ENCODE results near the gene EBF4.

The EBF4 gene

DNA sequence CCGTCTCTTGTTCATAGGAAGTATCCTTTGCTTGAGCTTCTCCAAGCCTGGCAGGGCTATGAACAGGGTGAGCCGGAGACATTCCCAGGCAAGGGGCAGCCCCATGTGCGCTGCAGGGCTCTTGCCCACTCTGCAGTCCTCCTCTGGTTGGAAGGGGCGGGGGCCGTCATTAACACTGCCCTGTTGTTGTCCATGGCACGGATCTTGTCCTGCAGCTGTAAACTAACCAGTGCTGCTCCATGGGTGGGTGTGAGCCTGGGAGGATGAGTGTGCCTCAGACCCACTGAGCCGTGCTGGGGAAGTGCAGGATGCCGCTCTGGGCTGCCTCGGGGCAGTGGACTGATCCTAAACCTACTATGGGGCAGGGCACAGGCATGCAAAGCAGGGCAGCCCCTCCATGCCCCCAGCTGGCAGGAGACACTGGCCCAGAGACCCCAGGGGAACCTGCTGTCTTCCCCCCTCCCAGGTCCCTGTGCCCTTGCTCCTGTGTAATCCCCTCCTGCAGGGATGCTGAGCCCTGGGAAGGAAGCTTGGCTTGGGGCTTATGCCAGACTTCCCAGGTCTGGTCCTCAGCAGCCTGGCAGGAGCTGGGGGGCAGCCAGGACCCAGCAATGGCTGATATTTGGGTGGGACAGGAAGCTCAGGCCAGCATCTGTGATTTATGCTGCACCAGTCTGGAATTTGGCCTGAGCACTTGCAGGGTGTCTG, 8.5 kb downstream of the EBF4 start:
- no peak for DNase-seq

DNA sequence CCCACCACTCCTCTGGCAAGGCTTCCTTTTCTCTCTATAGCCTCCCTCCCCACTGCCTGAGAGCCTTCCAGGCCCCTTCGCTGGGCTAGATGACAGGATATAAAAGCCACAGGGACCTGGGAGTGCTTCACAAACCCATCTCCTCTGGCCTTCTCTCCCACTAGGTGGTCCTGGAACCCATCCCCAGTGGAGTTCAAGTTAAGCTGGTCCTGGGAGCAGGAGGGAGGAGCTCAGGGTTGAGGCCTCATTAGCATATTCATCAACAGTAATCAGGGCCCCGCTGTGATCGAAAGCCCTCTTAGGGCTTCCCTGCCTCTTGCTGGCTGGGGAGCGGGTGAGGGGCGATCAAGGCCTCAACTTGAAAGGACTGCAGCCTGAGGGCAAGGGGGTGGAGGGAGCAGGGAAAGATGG, 9.1 kb downstream of the EBF4 start:
- no peak for DNase-seq

DNA sequence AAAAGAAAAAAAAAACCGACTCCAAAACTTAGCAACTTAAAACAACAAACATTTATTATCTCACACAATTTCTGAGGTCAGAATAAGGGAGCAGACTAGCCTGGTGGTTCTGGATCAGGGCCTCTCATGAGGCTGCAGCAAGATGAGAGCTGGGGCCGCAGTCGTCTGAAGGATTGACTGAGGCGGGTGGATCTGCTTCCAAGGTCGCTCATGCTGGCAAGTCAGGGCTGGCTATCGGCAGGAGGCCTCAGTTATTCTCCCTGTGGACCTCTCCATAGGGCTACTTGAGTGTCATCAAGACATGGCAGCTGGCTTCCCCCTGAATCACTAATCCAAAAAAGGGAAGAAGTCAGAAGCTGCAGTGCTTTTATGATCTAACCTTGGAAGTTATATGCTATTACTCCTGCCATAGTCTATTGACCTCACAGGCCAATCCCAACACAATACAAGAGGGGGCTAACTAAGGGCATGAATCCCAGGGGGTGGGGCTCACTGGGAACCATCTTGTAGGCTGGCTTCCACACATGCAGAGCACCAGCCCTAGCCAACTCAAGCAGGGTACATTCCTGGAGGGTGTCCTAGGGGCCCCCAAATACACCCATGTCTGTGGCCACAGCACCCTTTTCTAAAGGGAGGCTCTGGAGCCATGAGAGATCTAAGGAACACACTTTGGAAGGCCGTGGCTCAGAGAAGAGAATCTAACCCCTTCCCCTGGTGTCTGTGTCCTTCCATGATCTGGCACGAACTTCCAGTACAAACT, 11.3 kb downstream of the EBF4 start:
- no peak for DNase-seq

DNA sequence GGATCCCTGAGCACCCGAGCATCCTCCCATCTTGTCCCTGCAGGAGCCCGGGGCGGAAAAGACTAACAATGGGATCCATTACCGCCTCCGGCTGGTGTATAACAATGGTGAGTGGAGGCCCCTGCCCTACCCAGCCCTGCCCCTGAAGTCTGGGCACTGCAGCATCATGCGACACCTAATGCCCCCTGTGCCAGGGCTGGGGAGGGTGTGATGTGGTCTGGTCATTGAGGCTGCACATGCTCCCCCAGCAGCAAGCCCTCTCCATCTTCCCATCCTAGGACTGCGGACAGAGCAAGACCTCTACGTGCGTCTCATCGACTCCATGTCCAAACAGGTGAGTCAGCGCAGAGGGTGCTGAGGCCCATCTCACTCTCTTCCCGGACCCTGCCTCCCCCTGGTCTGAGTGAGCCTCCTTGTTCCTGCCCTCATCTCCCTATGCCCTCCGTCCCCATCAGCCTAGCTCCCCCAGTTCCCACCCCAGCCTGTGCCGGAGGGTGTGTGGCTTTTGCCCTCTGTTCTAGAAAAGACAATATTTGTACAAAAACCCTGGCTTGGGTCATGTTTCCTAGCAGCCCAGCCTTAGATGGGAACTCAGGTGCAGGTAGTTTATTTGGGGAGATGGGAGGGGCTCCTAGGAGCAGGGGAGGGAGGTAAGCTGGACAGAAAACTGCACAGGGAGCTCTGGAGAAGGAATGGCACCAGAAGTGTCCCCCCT, 13.5 kb downstream of the EBF4 start:
- no peak for DNase-seq

DNA sequence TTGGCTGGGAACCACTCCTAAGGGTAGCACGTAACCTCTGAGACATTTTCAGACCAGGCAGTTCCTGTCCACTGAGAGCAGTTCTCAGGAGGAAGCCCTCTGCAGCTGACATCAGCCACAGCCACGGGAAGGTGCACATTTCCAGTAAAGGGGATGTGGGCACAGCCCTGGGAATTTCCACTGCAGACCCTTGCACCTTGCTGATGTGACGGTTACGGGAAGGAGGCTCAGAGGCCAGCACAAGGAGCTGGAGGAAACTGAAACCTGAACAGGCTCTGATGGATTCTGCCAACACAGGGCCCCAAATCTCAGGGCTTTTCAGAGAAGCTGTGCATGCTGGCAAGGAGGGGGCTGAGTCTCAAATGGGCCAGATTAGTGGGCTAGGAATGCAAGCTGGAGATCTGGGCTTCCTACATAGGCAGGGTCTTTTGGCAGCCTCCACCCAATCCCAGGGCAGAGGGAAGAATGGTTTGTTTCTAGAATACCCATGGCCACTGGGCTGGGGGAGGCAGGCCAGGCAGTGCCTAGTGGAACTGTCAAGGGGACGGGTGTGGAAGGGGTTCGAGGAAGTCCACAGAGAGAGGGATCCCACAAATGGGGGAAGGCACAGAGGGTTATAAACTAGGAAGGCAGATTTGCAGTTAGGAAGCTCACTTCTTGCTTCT, 14.2 kb downstream of the EBF4 start:
- DNase-seq: no peak

DNA sequence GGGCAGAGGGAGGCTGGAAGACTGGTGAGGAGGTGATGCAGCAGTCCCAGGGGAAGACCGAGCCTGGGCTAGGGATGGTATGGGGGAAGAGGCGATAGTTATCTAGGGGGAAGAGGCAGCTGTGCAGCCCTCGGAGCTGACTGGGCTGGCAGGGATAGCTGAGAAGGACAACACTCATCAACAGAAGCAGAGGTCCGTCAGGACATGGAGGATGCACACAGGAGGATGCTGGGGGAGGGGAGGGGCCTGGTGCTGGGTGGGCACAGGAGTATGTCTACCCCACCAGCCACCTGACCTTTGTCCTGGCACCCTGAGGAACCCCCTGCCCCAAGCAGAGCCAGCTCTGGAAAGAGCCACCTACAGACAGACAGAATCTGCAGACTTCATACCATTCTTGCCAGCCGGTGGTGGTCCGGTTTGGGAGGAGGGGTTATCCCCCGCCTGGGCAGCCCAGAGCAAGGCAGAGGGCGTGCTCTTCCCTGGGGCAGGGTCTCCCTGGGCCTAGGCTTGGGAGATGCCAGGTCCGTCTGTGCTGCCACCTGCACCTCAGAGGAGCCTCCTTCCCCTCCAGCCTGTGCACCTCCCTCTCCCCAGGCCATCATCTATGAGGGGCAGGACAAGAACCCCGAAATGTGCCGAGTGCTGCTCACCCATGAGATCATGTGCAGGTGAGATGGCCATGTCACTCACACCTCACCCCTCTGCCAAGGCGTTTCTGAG, 14.9 kb downstream of the EBF4 start:
- no peak for DNase-seq

DNA sequence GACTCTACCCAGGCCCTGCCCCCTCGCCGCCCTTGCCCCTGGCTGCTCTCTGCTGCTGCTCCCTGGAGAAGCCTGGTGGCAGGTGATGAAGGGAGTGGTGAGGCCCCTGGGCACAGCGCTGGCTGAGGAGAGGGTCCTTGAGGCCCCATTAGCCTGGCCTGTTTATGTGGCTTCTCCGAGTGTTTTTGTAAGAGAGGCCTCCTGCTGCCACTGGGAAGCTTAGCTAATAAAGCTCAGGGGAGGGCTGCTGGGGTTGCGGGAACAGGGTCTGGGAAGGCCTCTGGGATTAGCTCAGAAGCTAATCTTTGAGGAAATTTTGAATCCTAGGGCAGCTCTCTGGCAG, 15.5 kb downstream of the EBF4 start:
- no peak for DNase-seq

DNA sequence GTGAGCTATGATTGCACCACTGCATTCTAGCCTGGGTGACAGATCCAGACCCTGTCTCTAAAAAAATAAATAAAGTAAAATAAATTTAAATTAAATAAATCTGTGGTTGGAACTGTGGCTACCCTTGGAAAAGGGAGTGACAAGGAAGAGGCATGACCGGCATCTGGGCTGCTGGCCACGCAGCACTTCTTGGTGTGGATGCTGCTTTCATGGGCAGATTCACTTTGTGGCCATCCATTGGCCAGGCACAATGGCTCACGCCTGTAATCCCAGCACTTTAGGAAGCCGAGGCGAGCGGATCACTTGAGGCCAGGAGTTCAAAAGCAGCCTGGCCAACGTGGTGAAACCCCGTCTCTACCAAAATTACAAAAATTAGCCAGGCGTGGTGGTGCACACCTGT, 16.1 kb downstream of the EBF4 start:
- DNase-seq: no peak

DNA sequence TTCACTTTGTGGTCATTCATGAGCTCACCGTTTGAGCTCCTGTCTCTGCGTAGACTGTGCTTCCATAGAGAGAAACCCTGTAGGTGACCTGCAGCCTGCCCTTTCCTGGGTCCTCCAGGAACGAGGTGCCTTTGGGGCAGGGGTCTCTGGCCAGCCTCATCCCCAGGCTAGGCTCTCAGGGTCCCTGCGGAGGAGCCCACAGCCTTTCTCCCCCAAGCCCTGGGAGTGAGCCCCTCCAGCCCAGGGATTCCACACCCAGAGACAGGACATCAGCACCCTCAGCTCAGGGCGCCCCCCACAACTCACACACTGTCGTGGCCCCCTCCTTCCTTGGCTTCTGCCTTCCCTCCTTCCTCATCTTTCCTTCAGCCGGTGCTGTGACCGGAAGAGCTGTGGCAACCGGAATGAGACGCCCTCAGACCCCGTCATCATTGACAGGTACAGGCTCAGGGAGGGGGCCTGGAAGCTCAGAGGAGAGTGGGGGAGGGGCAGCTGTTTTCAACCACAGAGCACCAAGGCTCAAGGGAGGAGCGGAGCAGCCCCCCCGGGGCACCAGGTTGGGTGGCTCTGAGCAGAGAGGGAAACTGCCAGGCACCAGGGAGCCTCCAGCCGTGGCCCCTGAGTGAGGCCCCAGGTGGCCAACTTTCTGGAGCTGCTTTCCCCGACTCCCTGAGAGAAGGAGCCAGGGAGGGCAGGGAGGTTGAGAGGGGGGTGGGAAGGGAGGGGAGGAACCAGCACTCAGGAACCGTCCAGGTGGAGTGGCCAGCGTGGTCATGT, 16.8 kb downstream of the EBF4 start:
- DNase-seq: no peak

DNA sequence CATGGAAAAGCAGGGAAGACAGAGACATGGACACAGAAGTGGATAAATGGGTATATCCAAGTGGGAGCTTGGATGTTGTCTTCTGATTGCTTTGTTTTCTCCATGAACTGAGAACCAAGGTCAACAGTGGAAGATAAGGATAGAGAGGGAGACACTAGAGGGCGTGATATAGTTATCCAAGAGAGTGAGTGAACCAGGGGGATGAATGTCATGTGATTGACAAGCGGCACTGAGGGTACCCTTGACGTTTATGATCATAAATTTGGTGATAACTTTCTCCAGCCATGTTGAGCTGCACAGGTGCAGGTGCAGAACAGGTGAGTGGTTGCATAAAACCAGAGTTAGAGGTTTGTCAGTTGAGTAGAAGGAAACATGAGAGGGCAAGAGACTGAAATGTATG, 20.7 kb downstream of the EBF4 start:
- no peak for DNase-seq

DNA sequence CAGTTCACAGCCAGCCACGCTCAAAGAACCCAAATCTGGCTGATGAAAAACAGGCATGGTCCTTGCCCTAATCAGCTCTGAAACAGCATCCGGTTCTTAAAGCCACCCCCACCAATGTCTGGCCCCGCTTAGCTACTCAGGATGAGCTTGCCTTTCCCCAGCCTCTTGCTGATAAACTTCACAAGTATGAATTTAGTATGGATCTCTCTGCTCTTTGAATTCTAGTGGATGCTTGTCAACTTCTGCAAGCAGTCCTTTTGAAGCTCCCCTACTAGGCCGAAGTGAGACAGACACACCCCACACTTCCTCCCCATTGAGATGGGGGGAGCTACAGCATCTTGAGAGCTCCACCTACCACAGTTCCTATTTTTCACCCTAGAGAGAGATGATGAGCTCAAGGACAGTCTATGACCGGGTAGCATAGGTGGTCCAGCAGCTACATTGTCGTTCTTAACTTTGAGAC, 36.7 kb downstream of the EBF4 start:
- DNase-seq: no peak

DNA sequence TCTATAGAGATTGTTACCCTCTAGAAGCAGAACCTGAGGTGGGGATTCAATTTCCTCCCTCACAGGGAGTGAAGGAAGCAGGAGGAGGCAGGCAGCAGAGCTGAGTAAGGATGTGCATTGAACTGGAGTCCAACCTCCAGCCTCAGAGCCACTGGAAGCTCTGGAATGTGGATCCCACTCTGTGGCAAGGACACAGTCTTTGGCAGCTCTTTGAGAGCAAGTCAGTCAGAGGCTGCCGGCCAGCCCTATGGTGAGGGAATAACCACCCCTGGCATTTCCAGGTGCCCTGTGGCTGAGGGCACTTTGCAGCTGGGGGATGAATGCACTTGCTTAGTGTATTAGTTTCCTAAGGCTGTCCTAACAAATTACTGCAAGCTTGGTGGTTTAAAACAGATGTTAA, 37.2 kb downstream of the EBF4 start:
- no peak for DNase-seq

DNA sequence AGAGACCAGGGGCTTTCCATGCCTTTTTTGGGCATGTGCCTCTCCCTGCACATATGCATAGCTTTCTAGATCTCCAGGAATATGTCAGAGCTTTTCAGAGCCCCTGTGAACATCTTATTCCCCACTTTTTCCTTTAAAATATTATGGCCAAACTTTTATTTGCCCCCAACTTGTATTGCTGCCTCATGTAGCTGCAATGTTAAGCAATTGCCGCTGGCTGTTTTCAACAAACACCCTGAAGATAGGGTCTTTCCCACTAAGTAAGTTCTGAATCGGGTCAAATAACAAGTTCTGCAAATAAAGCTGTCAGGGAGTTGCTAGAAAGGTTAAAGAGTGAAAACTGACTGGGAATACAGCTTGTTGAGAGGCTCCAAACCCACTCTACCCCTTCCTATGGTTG, 42.3 kb downstream of the EBF4 start:
- DNase-seq: no peak

DNA sequence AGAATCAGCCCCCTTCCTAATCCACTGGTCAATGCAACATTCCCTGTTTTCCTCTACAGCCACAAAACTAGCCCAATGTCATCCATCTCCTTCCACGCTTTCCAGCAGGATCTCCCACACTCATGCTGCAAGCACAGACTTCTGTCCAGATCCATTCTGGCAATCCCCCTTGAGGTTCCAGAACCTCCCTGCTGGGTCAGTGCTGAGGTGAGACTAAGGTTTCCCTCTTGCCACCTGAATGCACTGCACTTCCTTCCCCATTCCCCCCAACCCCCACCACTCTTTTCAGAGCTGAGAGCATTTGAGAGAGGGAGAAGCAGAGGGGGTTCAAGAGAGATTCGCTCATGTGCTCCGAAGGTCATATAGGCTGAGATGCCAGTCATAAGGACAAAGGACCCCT, 43.9 kb downstream of the EBF4 start:
- no peak for DNase-seq

DNA sequence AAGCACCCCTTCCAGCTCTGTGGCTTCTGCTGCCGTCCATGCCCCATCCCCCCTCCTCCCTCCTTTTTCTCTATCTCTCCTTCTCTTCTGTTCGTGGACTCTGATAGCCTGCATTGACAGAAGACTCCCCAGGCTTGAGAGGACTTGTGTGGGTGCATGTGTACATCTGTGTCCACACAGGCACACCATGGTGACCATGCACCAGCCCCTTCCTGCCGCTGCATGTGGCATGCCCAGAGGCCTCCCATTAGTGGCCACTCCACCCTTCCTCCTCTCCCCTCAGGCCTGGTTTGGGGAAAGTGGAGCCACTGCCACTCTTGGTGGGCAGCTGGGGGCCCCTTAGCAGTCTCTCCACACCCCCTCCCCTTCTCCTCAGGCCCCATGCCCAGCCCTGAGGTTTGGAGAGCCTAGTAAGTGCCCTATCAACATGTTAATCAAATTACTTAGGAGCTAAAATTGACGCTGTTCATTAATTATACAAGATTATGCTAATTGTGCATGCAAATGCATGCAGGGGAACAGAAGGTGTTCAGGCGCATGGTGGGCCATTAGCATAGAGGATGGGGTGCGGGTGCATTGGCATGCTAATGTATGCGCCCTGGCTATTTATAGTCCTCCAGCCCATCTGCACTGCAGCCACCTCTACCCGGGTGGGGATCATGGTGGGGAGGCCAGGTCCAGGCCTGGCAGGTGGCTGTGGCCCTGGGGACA, 45.9 kb downstream of the EBF4 start:
- no peak for DNase-seq

DNA sequence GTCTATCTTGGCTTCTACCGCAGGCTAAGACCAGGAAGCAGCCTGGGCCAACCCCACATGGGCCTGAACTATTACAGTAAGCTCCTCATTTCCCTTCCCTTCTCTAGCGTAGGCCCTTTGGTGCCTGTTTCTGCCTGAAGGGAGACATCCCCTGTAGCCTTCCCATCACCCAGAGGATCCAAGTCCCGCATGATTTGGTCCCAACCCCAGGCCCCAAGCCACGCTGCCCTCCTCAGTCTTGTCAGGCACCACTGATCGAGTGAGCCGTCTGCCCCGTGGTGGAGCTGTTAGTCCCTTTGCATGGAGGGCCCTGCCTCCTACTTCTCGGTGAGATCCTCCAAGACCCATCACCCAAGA, 46.4 kb downstream of the EBF4 start:
- no peak for DNase-seq

DNA sequence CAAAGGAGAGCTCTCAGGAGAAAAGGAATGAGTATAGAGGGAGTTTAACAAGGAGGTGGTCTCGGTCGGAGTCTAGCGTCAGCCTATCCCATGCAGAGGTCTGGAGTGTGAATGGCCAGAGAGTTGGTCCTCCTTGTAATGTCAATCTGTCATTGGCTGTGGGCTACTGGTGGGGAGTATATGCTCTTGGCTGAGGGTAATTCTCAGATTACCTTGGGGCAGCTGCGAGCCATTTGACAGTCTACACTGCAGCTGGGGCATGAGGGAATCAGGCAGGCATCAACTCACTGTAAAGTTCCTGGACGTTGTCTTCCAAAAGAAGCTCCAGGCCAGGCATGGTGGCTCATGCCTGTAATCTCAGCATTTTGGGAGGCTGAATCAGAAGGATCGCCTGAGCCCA, 48.1 kb downstream of the EBF4 start:
- DNase-seq: no peak

DNA sequence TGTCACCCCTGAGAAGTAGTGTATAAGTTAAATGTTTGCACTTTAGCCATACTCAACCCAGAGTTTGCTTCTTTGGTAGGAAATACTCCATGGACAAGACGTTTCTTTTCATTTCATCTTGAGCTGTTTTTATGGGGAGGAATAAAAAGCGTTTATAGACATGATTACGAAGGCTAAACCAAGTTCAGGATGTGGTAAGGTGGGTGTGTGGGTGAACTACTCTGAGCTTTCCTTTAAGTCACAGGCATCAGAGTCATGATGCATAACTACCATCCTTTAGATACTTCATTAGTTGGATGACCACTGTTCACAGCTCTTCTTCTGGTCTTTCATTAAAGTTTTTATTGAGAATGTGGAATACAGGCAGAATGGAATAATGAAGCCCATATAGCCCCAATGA, 48.9 kb downstream of the EBF4 start:
- DNase-seq: no peak

DNA sequence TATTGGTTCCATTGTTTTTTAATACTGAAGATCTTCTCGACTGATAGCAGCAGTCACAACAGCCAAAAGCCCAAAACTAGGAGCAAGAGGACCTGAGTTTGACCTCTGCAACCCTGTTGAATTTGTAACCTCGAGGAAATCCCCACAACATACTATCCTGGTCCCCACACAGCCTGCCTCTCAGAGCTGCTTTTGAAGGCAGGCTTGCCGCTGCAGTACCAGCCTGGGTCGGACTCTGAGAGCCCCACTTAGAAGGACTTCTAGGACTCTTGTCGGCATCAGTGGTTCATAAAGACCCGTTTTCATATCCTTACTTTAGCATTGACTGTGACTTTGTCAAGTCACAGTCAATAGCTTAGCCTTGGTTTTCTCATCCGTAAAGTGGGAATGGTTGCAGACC, 49.3 kb downstream of the EBF4 start:
- DNase-seq: no peak

DNA sequence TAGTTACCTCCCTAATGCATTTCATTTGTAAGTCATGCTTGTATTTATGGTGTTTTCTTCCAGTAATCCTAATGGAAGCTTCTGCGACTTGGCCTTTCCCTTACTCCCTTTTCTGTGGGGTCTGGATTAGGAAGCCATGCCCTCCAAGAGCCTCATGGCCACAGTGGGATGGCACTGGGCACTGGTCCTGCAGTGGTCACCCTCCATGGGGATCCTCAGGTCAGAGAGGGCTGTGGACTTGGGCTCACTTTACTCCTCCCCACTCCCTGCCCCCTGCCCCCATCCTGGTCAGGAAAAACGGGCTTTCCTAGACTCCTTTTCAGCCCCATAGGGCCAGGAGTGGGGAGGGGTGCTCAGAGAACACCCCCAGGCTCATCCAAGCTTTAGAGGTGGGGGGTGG, 49.9 kb downstream of the EBF4 start:
- no peak for DNase-seq

DNA sequence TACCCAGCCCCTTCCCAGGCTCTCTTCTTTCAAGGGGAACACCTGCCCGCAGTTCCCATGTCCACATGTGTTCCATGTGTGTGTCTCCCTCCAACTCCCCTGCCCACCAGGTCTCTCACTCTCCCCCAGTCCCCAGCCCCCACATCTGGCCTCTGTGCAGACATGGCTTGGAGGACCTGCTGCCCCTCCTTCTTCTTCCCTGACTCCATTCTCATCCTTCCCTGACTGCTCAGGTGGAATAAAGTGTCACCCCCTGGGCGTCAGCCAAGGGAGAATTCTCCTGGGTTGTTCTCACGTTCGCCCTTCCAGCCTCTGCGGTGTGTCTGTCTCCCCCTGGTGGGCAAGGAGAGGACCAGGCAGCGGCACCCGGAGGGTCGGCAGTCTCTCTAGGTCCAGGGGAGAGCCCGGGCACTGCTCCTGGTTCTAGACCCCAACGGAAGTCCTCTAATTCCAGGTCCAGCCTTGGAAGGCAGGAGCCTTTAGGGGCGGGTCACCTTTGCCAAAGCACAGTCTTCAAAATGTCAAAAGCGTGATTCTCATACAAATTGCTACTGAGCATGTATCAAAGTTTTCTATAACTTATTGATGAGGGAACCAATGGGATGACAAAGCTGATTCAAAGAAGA, 50.5 kb downstream of the EBF4 start:
- DNase-seq: peak; percentile 53
